DND-41 (cell line): ENCODE data around the gene F2RL3.
"Not testable (repeated sequence)": the region's sequence is repeated elsewhere in the genome, so short reads cannot be mapped to it uniquely, and the experiment has no call there.

Experiments
- EZH2 ChIP-seq: IDR thresholded peaks from 3 replicates; pipeline ENCODE4 v1.6.1; 2012; ENCODE audit warnings: borderline replicate concordance, low read depth, mild to moderate bottlenecking, moderate library complexity, low read length, inconsistent platforms; ENCODE audit not compliant: severe bottlenecking
- TF ChIP-seq, protein P1 (sequence below): IDR thresholded peaks from 2 replicates; pipeline ENCODE4 v1.5.1; 2012; ENCODE audit warnings: borderline replicate concordance, low read length, moderate library complexity, mild to moderate bottlenecking; ENCODE audit not compliant: poor library complexity, severe bottlenecking; ENCODE audit errors: extremely low read depth

DNA sequence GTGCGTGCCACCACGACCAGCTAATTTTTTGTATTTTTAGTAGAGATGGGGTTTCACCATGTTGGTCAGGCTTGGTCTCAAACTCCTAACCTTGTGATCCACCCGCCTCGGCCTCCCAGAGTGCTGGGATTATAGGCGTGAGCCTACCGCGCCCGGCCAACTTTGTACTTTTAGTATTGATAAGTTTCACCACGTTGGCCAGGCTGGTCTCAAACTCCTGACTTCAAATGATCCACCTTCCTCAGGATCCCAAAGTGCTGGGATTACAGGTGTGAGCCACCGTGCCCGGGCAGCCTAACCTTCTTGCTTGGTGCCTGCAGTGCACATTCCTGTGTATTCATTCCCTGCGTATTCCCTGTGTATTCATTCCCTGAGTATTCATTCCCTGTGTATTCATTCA is 49.0 kb downstream of the F2RL3 start:
- TF ChIP-seq, protein P1, sequence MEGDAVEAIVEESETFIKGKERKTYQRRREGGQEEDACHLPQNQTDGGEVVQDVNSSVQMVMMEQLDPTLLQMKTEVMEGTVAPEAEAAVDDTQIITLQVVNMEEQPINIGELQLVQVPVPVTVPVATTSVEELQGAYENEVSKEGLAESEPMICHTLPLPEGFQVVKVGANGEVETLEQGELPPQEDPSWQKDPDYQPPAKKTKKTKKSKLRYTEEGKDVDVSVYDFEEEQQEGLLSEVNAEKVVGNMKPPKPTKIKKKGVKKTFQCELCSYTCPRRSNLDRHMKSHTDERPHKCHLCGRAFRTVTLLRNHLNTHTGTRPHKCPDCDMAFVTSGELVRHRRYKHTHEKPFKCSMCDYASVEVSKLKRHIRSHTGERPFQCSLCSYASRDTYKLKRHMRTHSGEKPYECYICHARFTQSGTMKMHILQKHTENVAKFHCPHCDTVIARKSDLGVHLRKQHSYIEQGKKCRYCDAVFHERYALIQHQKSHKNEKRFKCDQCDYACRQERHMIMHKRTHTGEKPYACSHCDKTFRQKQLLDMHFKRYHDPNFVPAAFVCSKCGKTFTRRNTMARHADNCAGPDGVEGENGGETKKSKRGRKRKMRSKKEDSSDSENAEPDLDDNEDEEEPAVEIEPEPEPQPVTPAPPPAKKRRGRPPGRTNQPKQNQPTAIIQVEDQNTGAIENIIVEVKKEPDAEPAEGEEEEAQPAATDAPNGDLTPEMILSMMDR = not testable (repeated sequence)
- not testable (repeated sequence) for TF ChIP-seq EZH2
